Right renal cortex interstitium (tissue), 3 donors: ENCODE results near the gene MYRFL. TPM values are rescaled to one million over a fixed set of nuclear protein-coding genes. Genes with fewer than 3 reads are reported as not detected.
A peak's percentile ranks its signal among the peaks of the same experiment; 100 is the strongest.

Experiments
- DNase-seq, 3 donors: peaks; one replicate each; pipeline ENCODE4 v3.0.0-alpha.2; 2013; ENCODE audit warnings: low read depth in 3 of 3, low spot score in 2 of 3
- polyA plus RNA-seq, 3 donors: library from polyadenylated mRNA; unstranded; fragments of 120-200 nt; gene quantifications; one replicate each; pipeline ENCODE4 v1.2.1, GENCODE V29; 2013; ENCODE audit not compliant: insufficient read length in 3 of 3

The MYRFL gene
- polyA plus RNA-seq, 3 donors = 1.1 to 1.9 (median 1.2) TPM

DNA sequence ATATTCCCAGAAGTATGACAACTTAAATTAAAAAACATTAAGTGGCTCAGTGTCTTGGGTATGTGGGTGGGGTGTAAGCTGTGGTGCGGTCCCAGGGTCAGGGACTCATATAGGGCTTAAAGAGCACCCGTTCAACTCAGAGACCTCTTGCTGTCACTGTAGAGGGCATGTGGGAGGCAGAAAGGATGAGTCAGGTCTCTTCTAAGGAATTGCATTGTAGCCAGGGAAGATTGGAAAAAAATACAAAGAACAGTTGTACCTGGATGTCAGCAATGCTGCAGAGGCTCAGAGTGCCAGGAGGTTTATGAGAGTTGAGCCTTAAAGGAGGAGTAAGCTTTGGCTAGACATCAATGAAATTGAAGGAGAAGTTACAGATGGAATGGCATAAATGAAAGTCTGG, 104.1 kb downstream of the MYRFL start:
- no peak for DNase-seq

DNA sequence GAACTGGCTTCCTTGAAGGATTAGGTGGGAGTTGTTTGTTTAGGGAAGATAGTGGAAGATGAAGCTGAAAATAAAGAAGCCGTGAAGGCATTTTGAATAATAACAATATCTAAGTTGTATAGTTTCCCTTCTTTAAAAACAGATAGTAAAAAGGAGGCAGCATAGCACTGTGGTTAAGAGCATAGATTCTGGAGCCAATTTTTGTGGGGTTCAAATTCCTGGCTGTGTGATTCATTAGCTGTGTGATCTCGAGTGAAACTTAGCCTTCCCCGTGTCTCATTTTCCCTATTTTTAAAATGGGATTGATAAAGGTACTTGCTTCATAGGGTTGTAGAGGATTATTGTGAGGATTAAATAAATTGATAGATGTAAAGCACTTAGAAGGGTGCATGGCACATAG, 104.5 kb downstream of the MYRFL start:
- DNase-seq = no peak

- no peak for DNase-seq
These were observed 106.5 kb downstream of the MYRFL start for GRCh38 chr12:69931569-69931968.

DNA sequence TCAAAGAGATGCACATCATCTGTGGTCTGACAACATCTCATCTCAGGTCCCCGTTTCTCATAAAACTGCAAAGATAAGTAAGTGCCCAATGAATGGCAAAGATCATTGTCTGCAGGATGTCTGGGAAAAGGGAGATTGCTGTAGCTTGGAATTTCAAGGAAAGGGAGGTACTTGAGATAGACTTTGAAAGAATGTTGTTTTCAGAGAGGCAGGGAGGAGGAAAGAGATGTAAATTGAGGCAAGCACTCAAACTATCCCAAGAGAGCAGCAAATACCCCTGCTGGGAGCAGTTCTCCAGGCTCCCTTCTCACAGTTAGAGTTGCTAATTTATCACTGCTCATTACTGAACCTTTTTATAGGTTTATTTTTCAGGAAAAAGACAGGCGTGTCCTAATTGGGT, 107.1 kb downstream of the MYRFL start:
- DNase-seq = no peak

DNA sequence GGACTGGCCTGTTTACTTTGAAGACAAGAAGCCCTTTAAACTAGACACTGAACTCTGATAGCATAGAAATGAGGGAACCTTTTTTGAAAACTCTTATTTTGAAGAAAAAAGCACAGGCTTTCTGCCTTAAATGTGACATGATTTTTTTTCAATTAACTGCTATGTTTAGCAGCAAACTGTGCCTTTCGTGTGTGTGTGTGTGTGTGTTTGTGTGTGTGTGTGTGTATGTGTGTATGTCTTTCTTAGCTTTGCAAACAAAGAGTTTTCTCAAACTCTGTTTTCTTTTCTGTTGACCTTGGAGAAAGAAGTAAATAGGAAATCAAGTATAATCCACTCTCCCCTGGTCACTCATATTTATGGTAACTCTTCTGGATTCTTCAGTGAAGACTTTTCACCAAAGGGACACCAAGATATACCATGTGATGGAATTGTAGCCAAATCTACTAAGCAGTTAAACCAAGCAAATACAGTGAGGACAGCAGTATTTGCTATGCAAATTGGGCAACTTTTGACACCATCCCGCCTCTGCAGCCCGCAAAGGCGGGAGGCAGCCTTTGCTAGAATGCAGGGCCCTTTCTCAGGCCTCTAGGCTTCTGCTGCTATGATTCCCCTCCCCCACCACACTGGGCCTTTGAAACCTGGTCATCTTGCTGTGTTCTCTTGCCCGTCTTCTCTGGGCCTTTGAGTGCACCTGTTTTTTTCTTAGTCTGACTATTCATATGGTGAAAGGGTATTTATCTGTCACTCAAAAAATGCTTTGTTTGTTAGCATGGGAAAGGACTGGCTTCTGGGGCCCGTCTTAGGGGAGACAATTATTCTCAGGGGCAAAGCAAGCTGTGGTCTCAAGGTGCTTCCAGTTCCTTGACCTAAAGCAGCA, 107.9 kb downstream of the MYRFL start:
- DNase-seq = no peak

- DNase-seq = no peak
These were observed 109.0 kb downstream of the MYRFL start for GRCh38 chr12:69934011-69934410.

- peak in 1 of 3 donors; percentile 10 for DNase-seq
These were observed 110.6 kb downstream of the MYRFL start for GRCh38 chr12:69935651-69936100.

GRCh38 chr12:69936214-69936731, 111.2 kb downstream of the MYRFL start:
- peak in 1 of 3 donors; percentile 21 for DNase-seq

DNA sequence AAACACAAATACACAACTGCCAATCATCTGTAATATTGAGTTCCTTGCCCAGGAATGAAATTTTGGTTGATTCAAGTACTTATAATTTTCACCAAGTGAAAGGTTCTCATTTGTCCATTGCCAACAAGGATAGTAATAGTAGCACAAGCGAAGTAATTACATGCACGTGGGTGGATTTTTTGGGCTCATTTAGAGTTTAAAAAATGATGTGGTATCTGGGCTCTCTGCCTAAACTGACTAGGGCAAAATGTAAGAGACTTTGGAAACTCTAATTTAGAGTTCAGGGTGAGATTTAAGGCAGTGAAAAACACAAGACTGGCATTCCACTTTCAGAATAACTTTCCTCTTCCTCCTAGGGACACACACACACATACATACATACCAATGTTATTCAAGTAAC, 111.7 kb downstream of the MYRFL start:
- DNase-seq = no peak

DNA sequence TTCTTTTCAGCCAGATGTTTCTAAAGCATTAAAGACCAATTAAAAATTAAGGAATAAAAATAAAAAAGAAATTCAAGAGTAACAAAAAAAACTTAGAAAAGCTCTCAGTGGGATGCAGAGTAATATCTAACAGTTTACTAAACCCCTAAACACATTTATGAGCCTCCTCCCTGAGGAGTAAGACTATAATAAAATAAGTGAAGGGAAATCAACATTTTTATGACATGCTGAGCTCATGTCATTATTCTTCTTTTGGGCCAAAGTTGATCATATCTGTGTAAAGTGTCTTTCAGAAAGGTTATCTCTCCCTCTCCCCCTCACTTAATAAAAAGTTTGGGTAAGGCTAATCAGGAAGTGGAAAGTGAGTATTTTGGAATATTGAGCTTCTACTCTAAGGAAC, 122.1 kb downstream of the MYRFL start:
- DNase-seq = no peak

GRCh38 chr12:69947897-69948296, 122.9 kb downstream of the MYRFL start:
- no peak for DNase-seq

DNA sequence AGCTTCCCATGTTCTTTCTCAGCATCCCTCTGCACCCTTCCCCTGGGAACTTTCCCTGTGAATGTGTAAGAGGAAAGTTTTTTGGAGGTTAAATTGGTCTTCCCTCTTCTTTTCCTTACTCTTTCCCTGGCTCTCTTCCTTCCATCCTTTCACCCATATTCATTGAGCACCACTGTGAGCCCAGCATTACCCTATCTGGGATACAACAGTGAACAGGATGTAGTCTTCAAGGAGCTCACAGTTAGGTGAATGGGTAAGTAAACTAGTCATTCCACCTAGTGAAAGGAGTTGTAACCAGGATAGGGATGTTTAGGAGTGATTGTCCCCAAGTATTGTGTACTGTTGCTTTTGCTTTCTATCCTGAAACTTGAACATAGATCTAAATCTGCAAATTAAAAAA, 123.8 kb downstream of the MYRFL start:
- no peak for DNase-seq

DNA sequence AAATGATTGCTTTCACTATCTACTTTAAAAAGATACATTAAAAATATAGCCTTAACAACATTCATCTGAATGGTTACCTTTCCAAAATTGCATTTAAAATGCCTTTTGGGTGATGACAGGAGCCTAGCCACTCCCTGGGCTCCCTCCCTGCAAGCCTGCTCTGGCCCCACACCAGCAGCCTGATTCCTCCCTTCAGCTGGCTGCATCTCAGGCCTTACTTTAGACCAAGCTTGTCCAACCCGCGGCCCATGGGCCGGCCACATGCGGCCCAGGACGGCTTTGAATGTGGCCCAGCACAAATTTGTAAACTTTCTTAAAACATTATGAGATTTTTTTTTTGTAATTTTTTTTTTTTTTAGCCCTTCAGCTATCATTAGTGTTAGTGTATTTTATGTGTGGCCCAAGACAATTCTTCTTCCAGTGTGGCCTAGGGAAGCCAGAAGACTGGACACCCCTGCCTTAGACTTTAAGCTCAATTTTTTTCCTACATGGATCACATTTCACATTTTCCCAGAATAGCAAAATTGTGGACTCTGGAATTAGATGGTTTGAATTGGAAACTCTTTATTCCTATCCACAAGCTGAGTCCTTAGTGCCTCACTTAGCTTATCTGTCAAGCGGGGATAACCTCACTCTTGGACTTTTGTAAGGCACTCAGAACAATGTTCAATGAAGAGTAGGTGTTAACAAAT, 124.4 kb downstream of the MYRFL start:
- DNase-seq = no peak

DNA sequence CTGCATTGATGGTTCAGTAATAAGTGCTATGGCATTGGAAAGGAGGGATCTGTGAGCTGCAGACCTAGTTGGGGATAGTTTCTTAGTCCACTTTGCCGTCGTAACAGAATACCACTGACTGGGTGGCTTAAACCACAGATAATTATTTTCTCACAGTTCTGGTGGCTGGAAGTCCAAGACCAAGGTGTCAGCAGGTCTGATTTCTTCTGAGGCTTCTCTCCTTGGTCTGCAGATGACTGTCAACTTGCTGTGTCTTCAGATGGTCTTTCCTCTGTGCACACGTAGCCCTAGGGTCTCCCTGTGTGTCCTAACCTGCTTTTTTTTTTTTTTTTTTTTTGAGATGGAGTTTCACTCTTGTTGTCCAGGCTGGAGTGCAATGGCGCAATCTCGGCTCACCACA, 126.1 kb downstream of the MYRFL start:
- no peak for DNase-seq

GRCh38 chr12:69952890-69953289, 127.9 kb downstream of the MYRFL start:
- no peak for DNase-seq

GRCh38 chr12:69961246-69961645, 136.2 kb downstream of the MYRFL start:
- DNase-seq = no peak

DNA sequence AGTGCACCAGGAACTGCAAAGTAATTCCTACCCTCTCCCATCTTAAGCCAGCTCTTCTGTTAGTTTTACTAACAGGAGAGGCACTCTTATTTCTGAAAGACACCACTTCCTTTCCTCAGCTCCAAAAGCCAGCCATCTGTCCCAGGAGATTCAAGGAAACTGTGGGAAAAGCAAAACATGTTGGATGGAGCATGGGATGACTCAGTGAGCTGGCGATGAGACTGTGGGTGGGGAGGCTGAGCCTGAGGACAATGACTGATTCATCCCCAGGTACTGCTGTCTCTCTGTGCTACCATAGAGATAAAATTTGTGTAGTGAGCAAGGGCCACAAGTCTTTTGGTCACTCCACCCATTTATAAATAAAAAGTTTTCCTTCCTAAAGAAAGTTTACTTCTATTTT, 141.4 kb downstream of the MYRFL start:
- no peak for DNase-seq

DNA sequence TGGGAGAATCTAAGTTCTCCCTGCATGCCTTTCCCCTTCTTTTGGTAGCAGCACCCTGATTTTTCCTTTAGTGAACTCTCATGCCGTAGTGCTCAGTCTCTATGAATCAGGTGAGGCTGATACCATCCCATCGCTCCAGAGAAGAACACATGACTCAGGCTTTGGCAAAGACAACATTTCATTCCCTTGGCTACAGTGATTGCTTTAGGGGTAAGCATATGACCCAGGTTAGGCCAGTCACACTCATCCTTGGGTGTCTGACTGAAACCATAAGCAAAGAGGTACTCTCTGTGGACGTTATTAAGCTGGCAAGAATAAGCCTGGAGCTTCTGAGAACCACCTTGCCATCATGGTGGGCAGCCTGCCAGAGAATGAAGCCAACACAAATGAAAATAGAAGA, 141.8 kb downstream of the MYRFL start:
- no peak for DNase-seq

GRCh38 chr12:69969011-69969410, 144.0 kb downstream of the MYRFL start:
- no peak for DNase-seq

GRCh38 chr12:69972136-69972535, 147.1 kb downstream of the MYRFL start:
- DNase-seq = no peak

DNA sequence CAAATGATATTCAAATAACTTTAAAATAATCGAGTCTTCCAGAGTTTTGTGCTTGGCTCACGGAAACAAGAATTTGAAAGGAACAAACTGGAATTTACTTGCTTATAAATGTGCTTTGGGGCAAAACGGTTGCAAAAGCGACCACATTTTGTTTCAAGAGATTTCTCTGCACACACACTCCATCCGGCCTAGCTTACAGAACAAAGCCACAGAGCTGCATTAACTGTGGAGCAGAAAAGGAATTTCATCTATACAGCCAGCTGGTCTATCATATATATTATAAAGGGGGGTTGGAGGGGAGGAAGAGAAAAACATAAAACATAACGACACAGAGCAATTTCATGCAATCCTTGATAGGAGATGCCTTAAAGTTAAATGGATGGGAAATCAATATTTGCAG, 153.0 kb downstream of the MYRFL start:
- no peak for DNase-seq
